Ishikawa (cell line): ENCODE data around the gene PLEKHH1.
A peak's percentile ranks its signal among the peaks of the same experiment; 100 is the strongest.

Experiments
- CEBPB ChIP-seq: IDR thresholded peaks from 2 replicates; pipeline ENCODE4 v1.6.1; 2012
- CREB1 ChIP-seq: IDR thresholded peaks from 2 replicates; pipeline ENCODE4 v1.6.1; 2012; ENCODE audit warnings: low read depth
- EGR1 ChIP-seq: IDR thresholded peaks from 2 replicates; pipeline ENCODE4 v1.6.1; 2012
- EP300 ChIP-seq: IDR thresholded peaks from 2 replicates; pipeline ENCODE4 v1.6.1; 2012; ENCODE audit warnings: borderline replicate concordance
- FOXM1 ChIP-seq: IDR thresholded peaks from 2 replicates; pipeline ENCODE4 v1.6.1; 2012; ENCODE audit warnings: low read depth, borderline replicate concordance
- MAX ChIP-seq: IDR thresholded peaks from 2 replicates; pipeline ENCODE4 v1.6.1; 2012
- NFIC ChIP-seq: IDR thresholded peaks from 2 replicates; pipeline ENCODE4 v1.6.1; 2012
- RAD21 ChIP-seq: IDR thresholded peaks from 2 replicates; pipeline ENCODE4 v1.6.1; 2012; ENCODE audit warnings: low read depth
- TAF1 ChIP-seq: IDR thresholded peaks from 2 replicates; pipeline ENCODE4 v1.6.1; 2012; ENCODE audit warnings: low read depth, mild to moderate bottlenecking
- TCF12 ChIP-seq: IDR thresholded peaks from 2 replicates; pipeline ENCODE4 v1.6.1; 2012; ENCODE audit warnings: low read depth
- TEAD4 ChIP-seq: IDR thresholded peaks from 2 replicates; pipeline ENCODE4 v1.6.1; 2012
- YY1 ChIP-seq: IDR thresholded peaks from 2 replicates; pipeline ENCODE4 v1.6.1; 2012; ENCODE audit warnings: low read depth
- ZBTB7A ChIP-seq: IDR thresholded peaks from 2 replicates; pipeline ENCODE4 v1.6.1; 2012; ENCODE audit warnings: low read depth
- TF ChIP-seq, protein P1 (sequence below): IDR thresholded peaks from 2 replicates; pipeline ENCODE4 v1.6.1; 2012; ENCODE audit warnings: low read depth, mild to moderate bottlenecking

- TF ChIP-seq EGR1, result no peak
- TF ChIP-seq EP300, result peak; percentile 50; the same call in 1 of the 2 replicates
- no peak for TF ChIP-seq TAF1
- TF ChIP-seq MAX, result peak; percentile 56; the same call in 1 of the 2 replicates
- TF ChIP-seq CEBPB, result peak; percentile 86
- no peak for TF ChIP-seq CREB1
- TF ChIP-seq TCF12, result peak; percentile 54; the same call in 1 of the 2 replicates
- TF ChIP-seq RAD21, result no peak
- no peak; the same call in 1 of the 2 replicates for TF ChIP-seq FOXM1
- peak; percentile 15; the same call in 1 of the 2 replicates for TF ChIP-seq TEAD4
- TF ChIP-seq YY1, result 0 out of 2 replicates have a peak, but pooled peaks have one; percentile 31
- no peak for TF ChIP-seq ZBTB7A
- TF ChIP-seq NFIC, result peak; percentile 76
- TF ChIP-seq, protein P1, sequence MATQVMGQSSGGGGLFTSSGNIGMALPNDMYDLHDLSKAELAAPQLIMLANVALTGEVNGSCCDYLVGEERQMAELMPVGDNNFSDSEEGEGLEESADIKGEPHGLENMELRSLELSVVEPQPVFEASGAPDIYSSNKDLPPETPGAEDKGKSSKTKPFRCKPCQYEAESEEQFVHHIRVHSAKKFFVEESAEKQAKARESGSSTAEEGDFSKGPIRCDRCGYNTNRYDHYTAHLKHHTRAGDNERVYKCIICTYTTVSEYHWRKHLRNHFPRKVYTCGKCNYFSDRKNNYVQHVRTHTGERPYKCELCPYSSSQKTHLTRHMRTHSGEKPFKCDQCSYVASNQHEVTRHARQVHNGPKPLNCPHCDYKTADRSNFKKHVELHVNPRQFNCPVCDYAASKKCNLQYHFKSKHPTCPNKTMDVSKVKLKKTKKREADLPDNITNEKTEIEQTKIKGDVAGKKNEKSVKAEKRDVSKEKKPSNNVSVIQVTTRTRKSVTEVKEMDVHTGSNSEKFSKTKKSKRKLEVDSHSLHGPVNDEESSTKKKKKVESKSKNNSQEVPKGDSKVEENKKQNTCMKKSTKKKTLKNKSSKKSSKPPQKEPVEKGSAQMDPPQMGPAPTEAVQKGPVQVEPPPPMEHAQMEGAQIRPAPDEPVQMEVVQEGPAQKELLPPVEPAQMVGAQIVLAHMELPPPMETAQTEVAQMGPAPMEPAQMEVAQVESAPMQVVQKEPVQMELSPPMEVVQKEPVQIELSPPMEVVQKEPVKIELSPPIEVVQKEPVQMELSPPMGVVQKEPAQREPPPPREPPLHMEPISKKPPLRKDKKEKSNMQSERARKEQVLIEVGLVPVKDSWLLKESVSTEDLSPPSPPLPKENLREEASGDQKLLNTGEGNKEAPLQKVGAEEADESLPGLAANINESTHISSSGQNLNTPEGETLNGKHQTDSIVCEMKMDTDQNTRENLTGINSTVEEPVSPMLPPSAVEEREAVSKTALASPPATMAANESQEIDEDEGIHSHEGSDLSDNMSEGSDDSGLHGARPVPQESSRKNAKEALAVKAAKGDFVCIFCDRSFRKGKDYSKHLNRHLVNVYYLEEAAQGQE, result no peak
Measured at GRCh38 chr14:67564236-67564635, 31.1 kb downstream of the PLEKHH1 start.
